BE2C (cell line): ENCODE results near the gene DUSP10.

Experiments used
- DNase-seq: peaks from one replicate; pipeline ENCODE4 v3.0.0-alpha.2; 2020
- H3K27me3 ChIP-seq: fragments of 250-450 bp; sonication (Bioruptor Pico); 2 replicates; pipeline ENCODE4 v1.5.1; 2020; ENCODE audit warnings: mild to moderate bottlenecking
- H3K36me3 ChIP-seq: fragments of 250-450 bp; sonication (Bioruptor Pico); 2 replicates; pipeline ENCODE4 v1.5.1; 2020; ENCODE audit warnings: mild to moderate bottlenecking
- H3K4me1 ChIP-seq: fragments of 250-450 bp; sonication (Bioruptor Pico); 2 replicates; pipeline ENCODE4 v1.5.1; 2020
- H3K4me3 ChIP-seq: 2 replicates; pipeline ENCODE4 v1.5.1; 2011; ENCODE audit warnings: low read depth, low read length
- H3K9me3 ChIP-seq: fragments of 250-450 bp; sonication (Bioruptor Pico); 2 replicates; pipeline ENCODE4 v1.5.1; 2020
- CTCF ChIP-seq: IDR thresholded peaks from 2 replicates; pipeline ENCODE4 v1.5.1; 2012; ENCODE audit warnings: mild to moderate bottlenecking, low read depth, low read length

Gene DUSP10

GRCh38 chr1:221704306-221704705 is 37.6 kb downstream of the DUSP10 start:
- no peaks in the 10 kb centered on the region for H3K27me3 ChIP-seq
- no peak overlapping the region for H3K4me3 ChIP-seq
- TF ChIP-seq CTCF = no peak
- peaks cover 25% of the 10 kb centered on the region for H3K36me3 ChIP-seq
- peaks cover 19% of the 10 kb centered on the region for H3K4me1 ChIP-seq
- no peaks in the 10 kb centered on the region for H3K9me3 ChIP-seq
- no peak for DNase-seq

GRCh38 chr1:221701570-221702186 is 40.2 kb downstream of the DUSP10 start:
- Histone ChIP-seq H3K4me3 (no peak overlapping the region), H3K36me3 (peaks cover 30% of the 10 kb centered on the region), H3K27me3 (no peaks in the 10 kb centered on the region), H3K9me3 (no peaks in the 10 kb centered on the region), H3K4me1 (peaks cover 4% of the 10 kb centered on the region)
- no peak for DNase-seq
- TF ChIP-seq CTCF = no peak

- no peak for TF ChIP-seq CTCF
- Histone ChIP-seq H3K4me1 (peaks cover 2% of the 10 kb centered on the region), H3K27me3 (no peaks in the 10 kb centered on the region), H3K4me3 (no peak overlapping the region), H3K36me3 (peaks cover 25% of the 10 kb centered on the region), H3K9me3 (no peaks in the 10 kb centered on the region)
- no peak for DNase-seq
These were observed 40.9 kb downstream of the DUSP10 start for GRCh38 chr1:221700948-221701347.

GRCh38 chr1:221700536-221700935 is 41.4 kb downstream of the DUSP10 start:
- TF ChIP-seq CTCF = no peak
- Histone ChIP-seq H3K9me3 (no peaks in the 10 kb centered on the region), H3K27me3 (no peaks in the 10 kb centered on the region), H3K36me3 (peaks cover 21% of the 10 kb centered on the region), H3K4me3 (no peak overlapping the region), H3K4me1 (no peaks in the 10 kb centered on the region)
- DNase-seq = no peak

GRCh38 chr1:221699978-221700519 is 41.8 kb downstream of the DUSP10 start:
- no peak for TF ChIP-seq CTCF
- H3K9me3 ChIP-seq = no peaks in the 10 kb centered on the region
- DNase-seq = no peak
- peaks cover 16% of the 10 kb centered on the region for H3K36me3 ChIP-seq
- no peaks in the 10 kb centered on the region for H3K27me3 ChIP-seq
- no peaks in the 10 kb centered on the region for H3K4me1 ChIP-seq
- H3K4me3 ChIP-seq = no peak overlapping the region

- no peak for TF ChIP-seq CTCF
- H3K4me3 ChIP-seq = no peak overlapping the region
- DNase-seq = no peak
- no peaks in the 10 kb centered on the region for H3K9me3 ChIP-seq
- peaks cover 16% of the 10 kb centered on the region for H3K36me3 ChIP-seq
- no peaks in the 10 kb centered on the region for H3K4me1 ChIP-seq
- no peaks in the 10 kb centered on the region for H3K27me3 ChIP-seq
These were observed 42.3 kb downstream of the DUSP10 start for GRCh38 chr1:221699577-221699976.
